ENCODE results near the gene NPM1. TPM values are rescaled to one million over a fixed set of nuclear protein-coding genes. Genes with fewer than 3 reads are reported as not detected.

NPM1 gene
- total RNA-seq, 1 donor = 1,271 TPM

DNA sequence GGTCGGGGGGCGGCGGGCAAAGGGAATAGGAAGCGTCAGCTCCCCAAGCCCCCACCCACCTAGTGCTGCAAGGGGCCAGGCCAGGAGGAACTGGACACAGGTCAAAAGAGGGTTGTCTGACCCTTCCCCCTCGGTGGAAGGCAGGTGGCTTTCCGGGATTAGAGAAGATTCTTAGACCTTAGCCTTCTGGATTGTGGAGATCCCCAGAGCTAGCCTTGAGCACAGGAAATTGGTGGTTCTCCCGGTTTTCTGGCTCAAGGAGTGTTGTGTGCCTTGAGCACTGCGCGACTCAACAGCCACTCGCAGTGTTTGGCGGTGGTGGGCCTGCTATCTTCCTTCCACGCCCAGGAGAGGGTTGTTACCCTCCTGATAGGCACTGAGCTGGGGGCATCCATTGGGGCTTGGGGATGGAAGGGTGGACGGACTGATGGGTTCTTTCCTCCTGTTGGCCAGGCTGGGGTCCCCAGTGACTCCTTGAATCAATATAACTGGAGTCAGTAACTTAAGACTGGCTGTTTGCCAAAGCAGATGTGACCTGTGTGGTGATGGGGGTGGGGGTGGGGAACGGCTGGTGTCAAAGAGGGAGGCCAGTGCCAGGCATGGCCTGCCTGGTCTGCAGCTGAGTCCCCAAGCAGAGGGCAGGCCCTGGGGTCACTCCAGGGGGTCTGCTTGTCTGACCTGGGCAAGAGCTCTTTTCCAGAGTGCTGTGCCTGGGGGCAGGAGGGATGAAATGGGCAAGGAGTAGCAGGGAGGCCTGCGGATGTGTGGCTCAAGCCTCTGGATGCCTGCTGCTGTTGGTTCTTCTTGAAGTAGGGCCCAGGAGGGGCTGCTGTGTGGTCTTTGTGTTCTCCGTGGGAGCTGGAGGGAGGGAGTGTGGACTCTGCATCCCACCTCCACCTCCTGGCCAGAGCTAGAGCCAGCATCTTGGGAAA lies 33.9 kb downstream of the NPM1 start:
- Histone ChIP-seq H3K79me2 (ENCODE audit: insufficient read depth, low read length) (no peaks in the 10 kb centered on the region), H3K36me3 (ENCODE audit: insufficient read depth, low read length) (no peaks in the 10 kb centered on the region), H3K9me3 (ENCODE audit: low read depth, low read length) (no peaks in the 10 kb centered on the region), H4K20me1 (ENCODE audit: insufficient read depth, low read length) (peaks cover 29% of the 10 kb centered on the region), H3K4me1 (ENCODE audit: insufficient read depth, low read length) (peaks cover 15% of the 10 kb centered on the region), H3K4me2 (ENCODE audit: insufficient read depth, low read length) (peak overlapping the region; percentile 69), H3K4me3 (ENCODE audit: insufficient read depth, low read length) (no peak overlapping the region), H3K27ac (ENCODE audit: low read depth, low read length) (no peak overlapping the region), H2AFZ (ENCODE audit: low read length) (no peak overlapping the region), H3K27me3 (ENCODE audit: insufficient read depth, low read length) (no peaks in the 10 kb centered on the region)
- DNase-seq (ENCODE audit: insufficient read length, low spot score, missing footprints) = peak; percentile 89
- TF ChIP-seq CTCF (IDR thresholded peaks at IDR 0.05; ENCODE audit: extremely low read depth, low read depth, low read length) = no peak

DNA sequence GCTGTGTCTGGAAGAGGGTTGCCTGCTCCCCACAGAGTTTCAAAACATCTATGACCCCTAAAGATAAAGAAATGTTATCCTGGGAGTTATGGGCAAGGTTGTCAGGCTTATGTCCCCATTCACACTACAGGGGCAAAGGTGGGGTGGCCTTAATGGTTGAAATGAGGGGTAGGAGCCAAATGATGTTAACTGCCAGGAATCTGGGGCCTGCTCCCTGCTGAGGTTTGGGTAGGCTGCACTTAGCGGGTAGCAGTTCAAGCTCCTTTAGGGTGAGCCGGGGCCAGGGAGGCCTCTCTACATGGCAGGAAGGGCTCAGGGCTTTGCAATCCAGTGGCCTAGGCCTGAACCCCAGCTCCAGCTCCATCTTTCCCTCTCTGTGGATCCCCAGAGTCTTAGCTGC lies 34.8 kb downstream of the NPM1 start:
- Histone ChIP-seq H3K9me3 (ENCODE audit: low read depth, low read length) (no peaks in the 10 kb centered on the region), H3K79me2 (ENCODE audit: insufficient read depth, low read length) (no peaks in the 10 kb centered on the region), H4K20me1 (ENCODE audit: insufficient read depth, low read length) (peaks cover 20% of the 10 kb centered on the region), H3K4me1 (ENCODE audit: insufficient read depth, low read length) (peaks cover 15% of the 10 kb centered on the region), H3K27ac (ENCODE audit: low read depth, low read length) (no peak overlapping the region), H3K27me3 (ENCODE audit: insufficient read depth, low read length) (no peaks in the 10 kb centered on the region), H3K4me2 (ENCODE audit: insufficient read depth, low read length) (no peak overlapping the region), H2AFZ (ENCODE audit: low read length) (no peak overlapping the region), H3K36me3 (ENCODE audit: insufficient read depth, low read length) (no peaks in the 10 kb centered on the region), H3K4me3 (ENCODE audit: insufficient read depth, low read length) (no peak overlapping the region)
- no peak for TF ChIP-seq CTCF (IDR thresholded peaks at IDR 0.05; ENCODE audit: extremely low read depth, low read depth, low read length)
- DNase-seq (ENCODE audit: insufficient read length, low spot score, missing footprints) = peak; percentile 65

- H3K4me3 ChIP-seq (ENCODE audit: insufficient read depth, low read length) = no peak overlapping the region
- no peaks in the 10 kb centered on the region for H3K36me3 ChIP-seq (ENCODE audit: insufficient read depth, low read length)
- H3K79me2 ChIP-seq (ENCODE audit: insufficient read depth, low read length) = no peaks in the 10 kb centered on the region
- no peak overlapping the region for H3K27ac ChIP-seq (ENCODE audit: low read depth, low read length)
- no peak overlapping the region for H2AFZ ChIP-seq (ENCODE audit: low read length)
- H3K4me1 ChIP-seq (ENCODE audit: insufficient read depth, low read length) = peaks cover 15% of the 10 kb centered on the region
- no peak for TF ChIP-seq CTCF (IDR thresholded peaks at IDR 0.05; ENCODE audit: extremely low read depth, low read depth, low read length)
- H3K27me3 ChIP-seq (ENCODE audit: insufficient read depth, low read length) = no peaks in the 10 kb centered on the region
- no peaks in the 10 kb centered on the region for H3K9me3 ChIP-seq (ENCODE audit: low read depth, low read length)
- peak; percentile 61 for DNase-seq (ENCODE audit: insufficient read length, low spot score, missing footprints)
- peaks cover 18% of the 10 kb centered on the region for H4K20me1 ChIP-seq (ENCODE audit: insufficient read depth, low read length)
- no peak overlapping the region for H3K4me2 ChIP-seq (ENCODE audit: insufficient read depth, low read length)
Measured at GRCh38 chr5:171422902-171423663, 35.4 kb downstream of the NPM1 start.

GRCh38 chr5:171424726-171425125 lies 37.1 kb downstream of the NPM1 start:
- H3K79me2 ChIP-seq (ENCODE audit: insufficient read depth, low read length) = no peaks in the 10 kb centered on the region
- H3K36me3 ChIP-seq (ENCODE audit: insufficient read depth, low read length) = no peaks in the 10 kb centered on the region
- no peaks in the 10 kb centered on the region for H3K9me3 ChIP-seq (ENCODE audit: low read depth, low read length)
- no peak overlapping the region for H3K4me2 ChIP-seq (ENCODE audit: insufficient read depth, low read length)
- no peak overlapping the region for H3K4me3 ChIP-seq (ENCODE audit: insufficient read depth, low read length)
- H3K27ac ChIP-seq (ENCODE audit: low read depth, low read length) = no peak overlapping the region
- peak; percentile 66 for DNase-seq (ENCODE audit: insufficient read length, low spot score, missing footprints)
- H2AFZ ChIP-seq (ENCODE audit: low read length) = no peak overlapping the region
- no peak for TF ChIP-seq CTCF (IDR thresholded peaks at IDR 0.05; ENCODE audit: extremely low read depth, low read depth, low read length)
- H3K4me1 ChIP-seq (ENCODE audit: insufficient read depth, low read length) = peaks cover 7% of the 10 kb centered on the region
- peaks cover 9% of the 10 kb centered on the region for H4K20me1 ChIP-seq (ENCODE audit: insufficient read depth, low read length)
- H3K27me3 ChIP-seq (ENCODE audit: insufficient read depth, low read length) = no peaks in the 10 kb centered on the region
